Lower leg skin (tissue), 4 donors: ENCODE data around the gene ZNF718. TPM values are rescaled to one million over a fixed set of nuclear protein-coding genes. Genes with fewer than 3 reads are reported as not detected.

Experiments
- DNase-seq, 2 donors: peaks; one replicate each; pipeline ENCODE4 v3.0.0-alpha.2; 2019; ENCODE audit warnings: low spot score in 2 of 2
- H3K4me3 ChIP-seq: fragments of 200-600 bp; sonication (generic); 2 replicates; pipeline ENCODE4 v1.5.1; 2017; ENCODE audit warnings: mild to moderate bottlenecking, low read depth; ENCODE audit not compliant: poor library complexity, severe bottlenecking
- POLR2A ChIP-seq, 2 donors: fragments of 450-650 bp; IDR thresholded peaks; one replicate each; pipeline ENCODE4 v1.6.1; 2016 to 2017; ENCODE audit warnings: antibody characterized with exemption in 2 of 2, mild to moderate bottlenecking in 1 of 2, moderate library complexity in 1 of 2
- WGBS, 2 donors: methylation state at CpG; one replicate each; pipeline ENCODE4 v1.1.5; 2018; 5-methylcytosine and 5-hydroxymethylcytosine counted together
- intact Hi-C: fragments of 100-400 bp; cut with DNase I; formaldehyde crosslinking; loops from one replicate; pipeline ENCODE4 v1.15.0; 2023; ENCODE audit warnings: low total_unique reads
- total RNA-seq, 4 donors: library from RNA; depleted of rRNA; stranded (reverse); fragments of >200 nt; gene quantifications; one replicate each; pipeline ENCODE4 v1.1.0, GENCODE V29; 2016
- TF ChIP-seq, protein P1 (sequence below), 3 donors: fragments of 450-650 bp; IDR thresholded peaks; one replicate each; pipeline ENCODE4 v1.5.1; 2016; ENCODE audit warnings: antibody characterized with exemption in 3 of 3, mild to moderate bottlenecking in 3 of 3, moderate library complexity in 2 of 3

ZNF718 gene
- total RNA-seq, 4 donors from 2014 or later = 5.7 to 9.2 (median 7.5) TPM

DNA sequence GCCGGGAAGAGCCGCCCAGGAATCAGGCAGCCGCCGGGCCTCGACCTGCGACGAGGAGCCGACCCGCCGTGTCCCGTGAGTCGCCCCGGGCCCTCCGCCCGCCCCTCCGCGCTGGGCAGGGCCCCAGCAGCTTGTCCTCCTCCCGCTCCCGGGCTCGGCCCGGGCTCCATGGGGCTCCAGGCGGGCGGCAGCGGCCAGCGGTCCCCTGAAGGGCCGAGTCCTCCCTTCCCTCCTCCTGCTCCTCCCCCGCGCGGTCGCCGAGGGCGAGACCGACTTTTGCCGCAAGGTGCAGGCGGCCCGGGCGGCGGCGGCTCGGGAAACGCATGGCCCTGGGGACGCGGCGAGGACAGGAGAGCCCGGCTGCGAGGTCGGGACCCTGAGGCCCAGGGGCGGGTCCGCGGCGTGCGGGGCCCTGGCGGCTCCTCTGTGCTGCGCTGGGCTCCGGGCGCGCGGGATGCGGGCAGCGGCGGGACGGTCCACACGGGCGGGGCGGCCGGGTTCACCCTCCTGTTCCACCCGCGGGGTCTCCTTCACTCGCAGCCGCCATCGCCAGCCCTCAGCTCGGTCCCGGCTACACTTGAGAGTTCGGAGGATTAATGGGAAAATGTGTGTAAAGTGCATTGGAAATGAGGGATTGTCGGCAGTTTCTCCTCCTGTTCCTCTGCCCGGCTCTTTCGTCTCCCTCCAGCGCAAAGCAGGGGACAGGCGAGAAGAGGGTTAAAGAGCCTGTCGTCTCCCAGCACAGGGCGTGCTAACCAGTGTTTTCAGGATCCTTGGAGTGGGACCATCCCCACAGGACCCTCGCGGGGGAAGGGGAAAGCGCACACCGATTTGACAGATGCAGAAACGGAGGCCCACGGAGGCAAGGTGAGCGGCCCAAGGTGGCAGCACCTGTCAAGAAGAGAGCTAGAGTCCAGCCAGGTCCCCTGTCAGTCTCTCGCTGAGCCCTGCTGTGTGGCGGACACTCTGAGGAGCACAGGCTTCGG lies 16.6 kb upstream of the ZNF718 start:
- 13 to 15% methylated on average over 21 to 71 of the region's 91 CpGs for WGBS, 2 donors
- intact Hi-C loops = no loop called here
- no peak for DNase-seq
- no peak for TF ChIP-seq POLR2A (IDR thresholded peaks at IDR 0.05)
- TF ChIP-seq, protein P1, sequence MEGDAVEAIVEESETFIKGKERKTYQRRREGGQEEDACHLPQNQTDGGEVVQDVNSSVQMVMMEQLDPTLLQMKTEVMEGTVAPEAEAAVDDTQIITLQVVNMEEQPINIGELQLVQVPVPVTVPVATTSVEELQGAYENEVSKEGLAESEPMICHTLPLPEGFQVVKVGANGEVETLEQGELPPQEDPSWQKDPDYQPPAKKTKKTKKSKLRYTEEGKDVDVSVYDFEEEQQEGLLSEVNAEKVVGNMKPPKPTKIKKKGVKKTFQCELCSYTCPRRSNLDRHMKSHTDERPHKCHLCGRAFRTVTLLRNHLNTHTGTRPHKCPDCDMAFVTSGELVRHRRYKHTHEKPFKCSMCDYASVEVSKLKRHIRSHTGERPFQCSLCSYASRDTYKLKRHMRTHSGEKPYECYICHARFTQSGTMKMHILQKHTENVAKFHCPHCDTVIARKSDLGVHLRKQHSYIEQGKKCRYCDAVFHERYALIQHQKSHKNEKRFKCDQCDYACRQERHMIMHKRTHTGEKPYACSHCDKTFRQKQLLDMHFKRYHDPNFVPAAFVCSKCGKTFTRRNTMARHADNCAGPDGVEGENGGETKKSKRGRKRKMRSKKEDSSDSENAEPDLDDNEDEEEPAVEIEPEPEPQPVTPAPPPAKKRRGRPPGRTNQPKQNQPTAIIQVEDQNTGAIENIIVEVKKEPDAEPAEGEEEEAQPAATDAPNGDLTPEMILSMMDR (IDR thresholded peaks at IDR 0.05) = no peak
- no peak overlapping the region for H3K4me3 ChIP-seq

DNA sequence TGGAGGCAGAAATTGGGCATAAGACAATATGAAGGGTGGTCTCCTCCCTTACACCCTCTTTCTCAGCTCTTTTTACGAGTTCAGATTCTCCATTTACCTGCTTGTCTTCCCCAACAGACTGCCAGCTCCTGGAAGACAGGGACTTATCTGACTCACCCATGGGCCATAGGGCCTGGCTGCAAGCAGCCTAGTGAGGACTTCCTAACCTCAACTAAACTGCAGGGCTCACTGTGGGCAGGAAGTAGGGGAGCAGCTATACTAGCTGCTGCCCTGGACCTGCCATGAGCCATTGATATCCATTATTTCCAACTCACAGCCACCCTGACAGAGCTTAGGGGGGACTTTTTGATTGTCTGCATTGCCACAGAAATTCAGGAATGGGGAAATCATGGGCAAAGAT lies 11.5 kb upstream of the ZNF718 start:
- no peak overlapping the region for H3K4me3 ChIP-seq
- TF ChIP-seq, protein P1 (IDR thresholded peaks at IDR 0.05) = no peak
- TF ChIP-seq POLR2A (IDR thresholded peaks at IDR 0.05) = no peak
- no peak for DNase-seq
- WGBS, 2 donors = 70 to 90% methylated on average over 1 of the region's 1 CpG
- intact Hi-C loops = no loop called here

DNA sequence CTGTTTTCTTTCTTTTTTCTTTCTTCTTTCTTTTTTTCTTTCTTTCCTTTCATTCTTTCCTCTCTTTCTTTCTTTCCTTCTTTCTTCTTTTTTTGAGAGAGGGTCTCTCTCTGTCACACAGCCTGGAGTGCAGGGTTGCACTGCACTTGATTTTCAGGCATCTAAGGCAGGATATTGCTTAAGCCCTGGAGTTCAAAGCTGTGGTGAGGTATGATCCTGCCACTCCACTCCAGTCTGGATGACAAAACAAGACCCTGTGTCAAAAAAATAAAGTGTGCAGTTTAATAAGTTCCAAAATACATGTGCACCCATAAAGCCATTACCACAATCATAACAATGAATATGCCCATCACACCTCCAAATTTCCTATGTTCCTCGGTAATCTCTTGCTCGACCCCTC lies 10.6 kb upstream of the ZNF718 start:
- WGBS, 2 donors = 90 to 92% methylated on average over 2 of the region's 2 CpGs
- intact Hi-C loops = no loop called here
- no peak overlapping the region for H3K4me3 ChIP-seq
- no peak for DNase-seq
- TF ChIP-seq POLR2A (IDR thresholded peaks at IDR 0.05) = no peak
- TF ChIP-seq, protein P1 (IDR thresholded peaks at IDR 0.05) = no peak

DNA sequence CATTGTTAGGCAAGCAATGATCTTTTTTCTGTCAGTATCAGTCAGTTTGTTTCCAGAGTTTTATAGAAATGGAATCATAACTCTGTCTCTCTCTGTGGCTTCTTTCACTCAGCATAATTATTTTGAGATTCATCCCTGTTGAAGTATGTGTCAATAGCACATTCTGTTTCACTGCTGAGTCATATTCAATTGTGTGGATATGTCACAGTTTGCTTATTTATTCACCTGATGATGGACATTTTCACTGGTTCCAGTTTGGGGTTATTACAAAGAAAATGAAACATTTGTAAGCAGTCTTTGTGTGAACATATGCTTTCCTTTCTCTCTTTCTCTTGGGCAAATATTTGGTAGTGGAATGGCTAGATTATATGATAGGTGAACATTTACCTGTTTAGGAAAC lies 10.2 kb upstream of the ZNF718 start:
- intact Hi-C loops = no loop called here
- H3K4me3 ChIP-seq = no peak overlapping the region
- TF ChIP-seq POLR2A (IDR thresholded peaks at IDR 0.05) = no peak
- TF ChIP-seq, protein P1 (IDR thresholded peaks at IDR 0.05) = no peak
- no peak for DNase-seq

DNA sequence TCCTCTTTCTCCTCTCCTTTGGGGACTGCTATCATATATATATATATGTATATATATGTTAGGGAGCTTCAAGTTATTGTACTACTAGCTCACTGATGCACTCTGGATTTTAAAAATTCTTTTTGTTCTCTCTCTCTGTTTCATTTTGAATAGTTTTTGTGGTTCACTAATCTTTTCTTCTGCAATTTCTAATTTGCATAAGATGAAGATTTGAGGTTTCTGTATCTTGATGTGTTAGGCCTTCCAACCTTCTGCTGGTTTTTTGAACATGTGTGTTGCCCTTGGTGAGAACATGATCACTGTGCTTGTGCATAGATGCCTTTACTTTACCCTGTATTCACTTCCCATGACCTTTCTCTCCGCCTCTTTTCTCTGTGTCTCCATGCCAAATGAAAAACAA lies 7.8 kb upstream of the ZNF718 start:
- WGBS, 2 donors = 90 to 94% methylated on average over 1 of the region's 1 CpG
- H3K4me3 ChIP-seq = no peak overlapping the region
- no peak for DNase-seq
- TF ChIP-seq, protein P1 (IDR thresholded peaks at IDR 0.05) = no peak
- no peak for TF ChIP-seq POLR2A (IDR thresholded peaks at IDR 0.05)
- intact Hi-C loops = no loop called here
